GM11168 (cell line): ENCODE measurements around the gene GGT5.

ENCODE experiments used
- in situ Hi-C: fragments of 300-500 bp; cut with MboI; formaldehyde crosslinking; loops from one replicate; pipeline ENCODE4 v1.12.0; 2022; ENCODE audit warnings: low sequenced_read_pairs; ENCODE audit not compliant: unreplicated experiment

The GGT5 gene

GRCh38 chr22:24176630-24177029, 68.3 kb downstream of the GGT5 start:
- in situ Hi-C loops = no loop called here

- in situ Hi-C loops = no loop called here
Measured at GRCh38 chr22:24176040-24176439, 68.8 kb downstream of the GGT5 start.

- in situ Hi-C loops = no loop called here
Measured at GRCh38 chr22:24175160-24175808, 69.6 kb downstream of the GGT5 start.

- in situ Hi-C loops = loop anchor here (25.0 kb wide), 1 partner anchor 185 kb away; the partner anchor contains the start of gene GSTT2
Measured at GRCh38 chr22:24171822-24172221, 73.1 kb downstream of the GGT5 start.

GRCh38 chr22:24170632-24171031, 74.2 kb downstream of the GGT5 start:
- in situ Hi-C loops = loop anchor here (25.0 kb wide), 1 partner anchor 183 kb away; the partner anchor contains the start of gene GSTT2

DNA sequence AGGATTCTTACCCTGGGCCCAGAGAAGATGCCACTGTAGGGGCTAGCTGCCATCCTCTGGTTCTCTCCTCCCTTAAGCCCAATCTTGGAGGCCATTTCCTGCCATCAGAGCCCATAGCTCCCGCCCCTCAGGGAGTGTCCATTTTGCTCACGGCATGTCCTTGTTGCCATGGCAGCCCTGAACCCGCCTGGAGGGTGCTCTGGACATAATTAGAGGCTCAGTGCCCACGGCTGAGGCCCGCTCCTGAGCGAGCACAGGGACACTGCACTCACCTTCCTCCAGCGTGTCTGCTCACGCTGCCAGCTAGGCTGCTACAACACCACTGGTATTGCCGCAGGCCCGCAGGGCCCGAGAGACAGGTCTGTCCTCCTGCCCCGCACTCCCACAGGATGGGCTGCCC, 74.7 kb downstream of the GGT5 start:
- in situ Hi-C loops = loop anchor here (25.0 kb wide), 1 partner anchor 183 kb away; the partner anchor contains the start of gene GSTT2
